Measurements from ENCODE around the gene MMP11.

DNA sequence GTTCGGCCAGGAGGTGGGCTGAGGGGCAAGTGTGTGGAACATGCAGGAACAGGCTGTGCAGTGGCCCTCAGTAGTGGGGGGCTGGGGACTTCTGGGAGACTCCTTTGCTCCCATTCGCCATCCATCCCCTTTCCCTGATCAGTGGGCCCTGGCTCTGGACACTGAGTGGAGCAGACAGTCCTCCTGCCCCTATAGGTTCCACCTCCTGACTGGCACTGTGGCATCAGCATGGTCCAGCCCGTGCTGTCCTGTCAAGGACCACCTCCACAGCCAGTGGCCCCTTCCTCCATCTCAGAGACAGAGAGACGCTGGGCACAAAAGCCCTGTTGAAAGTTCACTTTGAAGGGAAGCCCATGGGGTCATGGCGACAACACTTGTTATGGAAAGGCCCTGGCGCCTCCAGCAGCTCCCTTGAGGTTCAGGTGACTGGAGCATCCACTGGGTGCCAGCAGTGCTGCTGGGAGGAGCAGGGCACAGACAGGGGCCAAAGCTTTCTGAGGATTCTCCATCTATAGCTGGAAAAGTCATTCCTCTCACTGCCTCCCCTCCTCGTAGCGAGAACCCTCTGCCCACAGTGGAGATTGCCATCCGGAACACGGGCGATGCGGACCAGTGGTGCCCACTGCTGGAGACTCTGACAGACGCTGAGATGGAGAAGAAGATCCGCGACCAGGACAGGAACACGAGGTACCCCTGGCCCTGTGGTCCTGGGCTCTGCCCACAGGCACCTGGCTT, 60.5 kb downstream of the MMP11 start:
- TF ChIP-seq POLR2A (IDR thresholded peaks at IDR 0.05; ENCODE audit: low read length) (no peak), GATA1 (IDR thresholded peaks at IDR 0.05; ENCODE audit: low read depth, low read length) (no peak)
